Left hindlimb (tissue), 1 donor: ENCODE data around the gene NEU2.

Experiments
- DNase-seq: peaks from one replicate; pipeline ENCODE4 v3.0.0-alpha.2; 2018

Gene NEU2

GRCh38 chr2:233032551-233033320, at the start of gene NEU2:
NEU2 (plus strand) TSS chr2:233032672; CDS start chr2:233032672, 0 bp downstream.
- no peak for DNase-seq

GRCh38 chr2:232982926-232983668, 49.4 kb upstream of the NEU2 start:
- peak; percentile 37 for DNase-seq

- peak; percentile 23 for DNase-seq
Observed at GRCh38 chr2:232983669-232984140, 48.8 kb upstream of the NEU2 start.

GRCh38 chr2:232984451-232985207, 47.8 kb upstream of the NEU2 start:
- DNase-seq, result peak; percentile 4

- no peak for DNase-seq
Observed at GRCh38 chr2:232986155-232986554, 46.3 kb upstream of the NEU2 start.

- no peak for DNase-seq
Observed at GRCh38 chr2:232993231-232993821, 39.1 kb upstream of the NEU2 start.

GRCh38 chr2:232994446-232994845, 38.0 kb upstream of the NEU2 start:
- DNase-seq, result no peak

- peak; percentile 16 for DNase-seq
Observed at GRCh38 chr2:232997749-232998665, 34.5 kb upstream of the NEU2 start.

- DNase-seq, result no peak
Observed at GRCh38 chr2:232998666-232998985, 33.8 kb upstream of the NEU2 start.

- peak; percentile 39 for DNase-seq
Observed at GRCh38 chr2:232999354-232999753, 33.1 kb upstream of the NEU2 start.

- peak; percentile 8 for DNase-seq
Observed at GRCh38 chr2:233000886-233001750, 31.4 kb upstream of the NEU2 start.

GRCh38 chr2:233002829-233003657, 29.4 kb upstream of the NEU2 start:
- peak; percentile 10 for DNase-seq

GRCh38 chr2:233003658-233004555, 28.6 kb upstream of the NEU2 start:
- DNase-seq, result peak; percentile 16

GRCh38 chr2:233005096-233005495, 27.4 kb upstream of the NEU2 start:
- peak; percentile 11 for DNase-seq

- peak; percentile 20 for DNase-seq
Observed at GRCh38 chr2:233006648-233007047, 25.8 kb upstream of the NEU2 start.

- DNase-seq, result peak; percentile 3
Observed at GRCh38 chr2:233007270-233007669, 25.2 kb upstream of the NEU2 start.

- DNase-seq, result peak; percentile 25
Observed at GRCh38 chr2:233007739-233008138, 24.7 kb upstream of the NEU2 start.

- peak; percentile 10 for DNase-seq
Observed at GRCh38 chr2:233009661-233010060, 22.8 kb upstream of the NEU2 start.
